ENCODE results near the gene ABCA4.

DNA sequence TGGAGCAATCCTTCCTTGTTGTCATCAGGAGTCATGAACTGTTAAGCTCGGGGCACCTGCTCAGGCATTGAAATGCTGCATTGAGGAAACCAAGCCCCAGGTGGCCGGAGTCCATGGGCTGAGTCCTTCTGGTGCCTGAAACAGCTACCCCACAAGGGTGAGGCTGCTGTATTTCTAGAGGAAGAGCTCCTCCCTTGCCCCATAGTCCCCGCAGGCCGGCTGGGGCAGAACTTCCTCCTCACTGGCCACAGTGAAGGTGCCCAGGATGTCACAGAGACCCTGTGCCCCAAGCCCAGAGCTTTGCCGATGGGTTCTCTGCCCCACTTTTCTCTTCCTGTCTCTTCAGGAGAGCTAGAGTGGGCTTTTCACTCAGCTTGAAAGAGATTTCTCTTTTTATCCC lies 130.9 kb downstream of the ABCA4 start:
- no peak for TF ChIP-seq POLR2A (IDR thresholded peaks at IDR 0.05)
- TF ChIP-seq, protein P1, sequence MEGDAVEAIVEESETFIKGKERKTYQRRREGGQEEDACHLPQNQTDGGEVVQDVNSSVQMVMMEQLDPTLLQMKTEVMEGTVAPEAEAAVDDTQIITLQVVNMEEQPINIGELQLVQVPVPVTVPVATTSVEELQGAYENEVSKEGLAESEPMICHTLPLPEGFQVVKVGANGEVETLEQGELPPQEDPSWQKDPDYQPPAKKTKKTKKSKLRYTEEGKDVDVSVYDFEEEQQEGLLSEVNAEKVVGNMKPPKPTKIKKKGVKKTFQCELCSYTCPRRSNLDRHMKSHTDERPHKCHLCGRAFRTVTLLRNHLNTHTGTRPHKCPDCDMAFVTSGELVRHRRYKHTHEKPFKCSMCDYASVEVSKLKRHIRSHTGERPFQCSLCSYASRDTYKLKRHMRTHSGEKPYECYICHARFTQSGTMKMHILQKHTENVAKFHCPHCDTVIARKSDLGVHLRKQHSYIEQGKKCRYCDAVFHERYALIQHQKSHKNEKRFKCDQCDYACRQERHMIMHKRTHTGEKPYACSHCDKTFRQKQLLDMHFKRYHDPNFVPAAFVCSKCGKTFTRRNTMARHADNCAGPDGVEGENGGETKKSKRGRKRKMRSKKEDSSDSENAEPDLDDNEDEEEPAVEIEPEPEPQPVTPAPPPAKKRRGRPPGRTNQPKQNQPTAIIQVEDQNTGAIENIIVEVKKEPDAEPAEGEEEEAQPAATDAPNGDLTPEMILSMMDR (IDR thresholded peaks at IDR 0.05), result no peak
- no peak for TF ChIP-seq POLR2AphosphoS5 (IDR thresholded peaks at IDR 0.05; ENCODE audit: insufficient read depth in 1 of 2, low read depth in 1 of 2)
